HepG2 (cell line): ENCODE measurements around the gene UBL7. TPM values are rescaled to one million over a fixed set of nuclear protein-coding genes. Genes with fewer than 3 reads are reported as not detected.

Experiments
- CREB1 ChIP-seq, 2 experiments: fragments of 450-650 bp in 1 of 2; IDR thresholded peaks; 2 replicates each; pipeline ENCODE4 v1.6.1; 2016 to 2017; ENCODE audit warnings: control low read depth in 1 of 2, mild to moderate bottlenecking in 1 of 2, missing compliant biosample characterization in 1 of 2, missing genetic modification characterization in 1 of 2
- CREM ChIP-seq, 2 experiments: sonication (generic) in 1 of 2; formaldehyde crosslinking in 1 of 2; IDR thresholded peaks; 2 replicates each; pipeline versions ENCODE4 v1.4.0 to v1.6.1; 2016 to 2020; ENCODE audit warnings: antibody characterized with exemption in 1 of 2, mild to moderate bottlenecking in 1 of 2, missing genetic modification reagents in 1 of 2
- EP300 ChIP-seq, 3 experiments: sonication (generic) in 1 of 3; formaldehyde crosslinking in 1 of 3; IDR thresholded peaks; 2 replicates each; pipeline versions ENCODE4 v1.5.1 to v1.6.1; 2011 to 2020; ENCODE audit warnings: low read depth in 2 of 3, low read length in 2 of 3, borderline replicate concordance in 1 of 3, improper control_type of control experiment in 1 of 3, mild to moderate bottlenecking in 1 of 3, missing genetic modification reagents in 1 of 3, moderate library complexity in 1 of 3
- ETV5 ChIP-seq: IDR thresholded peaks from 2 replicates; pipeline ENCODE4 v1.6.1; 2018; ENCODE audit warnings: missing biosample characterization, missing genetic modification reagents, inconsistent platforms, borderline replicate concordance
- FOXA1 ChIP-seq, 2 experiments: fragments of 450-650 bp in 1 of 2; sonication (generic) in 1 of 2; formaldehyde crosslinking in 1 of 2; IDR thresholded peaks; 2 replicates each; pipeline versions ENCODE4 v1.4.0 to v1.6.1; 2016 to 2020; ENCODE audit warnings: missing genetic modification reagents in 1 of 2
- GZF1 ChIP-seq: sonication (generic); formaldehyde crosslinking; IDR thresholded peaks from 2 replicates; pipeline ENCODE4 v1.5.1; 2020; ENCODE audit warnings: mild to moderate bottlenecking, missing genetic modification reagents
- MAFG ChIP-seq: sonication (generic); formaldehyde crosslinking; IDR thresholded peaks from 2 replicates; pipeline ENCODE4 v1.5.1; 2020; ENCODE audit warnings: mild to moderate bottlenecking, missing genetic modification reagents
- NCOA2 ChIP-seq: sonication (generic); formaldehyde crosslinking; IDR thresholded peaks from 2 replicates; pipeline ENCODE4 v1.8.0; 2022; ENCODE audit warnings: inconsistent platforms
- NFIC ChIP-seq: IDR thresholded peaks from 2 replicates; pipeline ENCODE4 v1.6.1; 2012; ENCODE audit warnings: mild to moderate bottlenecking, low read length, inconsistent platforms
- NR2F6 ChIP-seq, 2 experiments: IDR thresholded peaks; 2 replicates each; pipeline ENCODE4 v1.6.1; 2016; ENCODE audit warnings: antibody characterized with exemption in 1 of 2, mild to moderate bottlenecking in 1 of 2
- PTBP1 ChIP-seq: fragments of 200-400 bp; formaldehyde crosslinking; IDR thresholded peaks from 2 replicates; pipeline ENCODE4 v1.6.1; 2018; ENCODE audit warnings: low read length, low read depth; ENCODE audit not compliant: poor library complexity, severe bottlenecking
- RARA ChIP-seq: IDR thresholded peaks from 2 replicates; pipeline ENCODE4 v1.6.1; 2016; ENCODE audit warnings: missing genetic modification reagents, missing compliant biosample characterization
- SOX13 ChIP-seq, 3 experiments: fragments of 450-650 bp in 1 of 3; sonication (generic) in 1 of 3; formaldehyde crosslinking in 1 of 3; IDR thresholded peaks in 2 of 3; conservative IDR thresholded peaks in 1 of 3; 2 replicates each; pipeline versions ENCODE4 v1.5.0 to v1.6.1; 2016 to 2020; ENCODE audit warnings: antibody characterized with exemption in 1 of 3, mild to moderate bottlenecking in 1 of 3, missing compliant biosample characterization in 1 of 3, missing genetic modification reagents in 1 of 3, moderate library complexity in 1 of 3
- SOX6 ChIP-seq, 2 experiments: fragments of 450-650 bp in 1 of 2; sonication (generic) in 1 of 2; formaldehyde crosslinking in 1 of 2; IDR thresholded peaks; 2 replicates each; pipeline versions ENCODE4 v1.4.0 to v1.6.1; 2017 to 2020; ENCODE audit warnings: antibody characterized with exemption in 1 of 2, mild to moderate bottlenecking in 1 of 2, missing genetic modification reagents in 1 of 2
- SSRP1 ChIP-seq: IDR thresholded peaks from 2 replicates; pipeline ENCODE4 v1.6.1; 2016; ENCODE audit warnings: control low read depth
- YEATS4 ChIP-seq: sonication (generic); formaldehyde crosslinking; IDR thresholded peaks from 2 replicates; pipeline ENCODE4 v1.4.0; 2020; ENCODE audit warnings: missing genetic modification reagents, borderline replicate concordance
- ZBTB25 ChIP-seq: IDR thresholded peaks from 2 replicates; pipeline ENCODE4 v1.6.1; 2018; ENCODE audit warnings: missing genetic modification reagents
- ZMYM3 ChIP-seq: sonication (generic); formaldehyde crosslinking; IDR thresholded peaks from 2 replicates; pipeline ENCODE4 v1.5.1; 2020; ENCODE audit warnings: mild to moderate bottlenecking, missing genetic modification reagents
- ZMYM4 ChIP-seq: sonication (generic); formaldehyde crosslinking; IDR thresholded peaks from 2 replicates; pipeline ENCODE4 v1.8.1; 2023; ENCODE audit warnings: mild to moderate bottlenecking, missing genetic modification reagents
- ZNF773 ChIP-seq: sonication (generic); formaldehyde crosslinking; IDR thresholded peaks from 2 replicates; pipeline ENCODE4 v1.4.0; 2020; ENCODE audit warnings: missing genetic modification reagents, borderline replicate concordance
- polyA plus RNA-seq, 8 experiments: library from polyadenylated mRNA; depleted of rRNA in 3 of 8; stranded (reverse) in 7 of 8; unstranded in 1 of 8; fragments of >200 nt; fragmentation: Illumina TruSeq in 4 of 8; extraction: Trizol in 4 of 8; gene quantifications; 2 replicates each; pipeline versions ENCODE4 v1.2.1 to v1.2.3, GENCODE V29; 2011 to 2016; ENCODE audit warnings: low read depth in 4 of 8, missing spikeins in 1 of 8, mixed read lengths in 1 of 8; ENCODE audit not compliant: insufficient read depth in 1 of 8
- total RNA-seq, 5 experiments: library from RNA; depleted of rRNA; stranded (reverse); fragments of >200 nt; fragmentation: Illumina TruSeq; extraction: Trizol; gene quantifications; 2 replicates each; pipeline ENCODE4 v1.2.3, GENCODE V29; 2016; ENCODE audit warnings: low read depth in 1 of 5
- TF ChIP-seq, protein P1 (sequence below): sonication (generic); formaldehyde crosslinking; IDR thresholded peaks from 2 replicates; pipeline ENCODE4 v1.5.1; 2020; ENCODE audit warnings: missing genetic modification reagents, mild to moderate bottlenecking, borderline replicate concordance
- TF ChIP-seq, protein P2 (sequence below): sonication (generic); formaldehyde crosslinking; IDR thresholded peaks from 2 replicates; pipeline ENCODE4 v1.4.0; 2020; ENCODE audit warnings: missing genetic modification reagents, borderline replicate concordance

The UBL7 gene
- total and polyA plus RNA-seq, 2 of the 13 experiments (the other 11 are each of a cell fraction or from before 2014, with no cell fraction given) = 55.0 to 63.5 TPM

- TF ChIP-seq, protein P1, sequence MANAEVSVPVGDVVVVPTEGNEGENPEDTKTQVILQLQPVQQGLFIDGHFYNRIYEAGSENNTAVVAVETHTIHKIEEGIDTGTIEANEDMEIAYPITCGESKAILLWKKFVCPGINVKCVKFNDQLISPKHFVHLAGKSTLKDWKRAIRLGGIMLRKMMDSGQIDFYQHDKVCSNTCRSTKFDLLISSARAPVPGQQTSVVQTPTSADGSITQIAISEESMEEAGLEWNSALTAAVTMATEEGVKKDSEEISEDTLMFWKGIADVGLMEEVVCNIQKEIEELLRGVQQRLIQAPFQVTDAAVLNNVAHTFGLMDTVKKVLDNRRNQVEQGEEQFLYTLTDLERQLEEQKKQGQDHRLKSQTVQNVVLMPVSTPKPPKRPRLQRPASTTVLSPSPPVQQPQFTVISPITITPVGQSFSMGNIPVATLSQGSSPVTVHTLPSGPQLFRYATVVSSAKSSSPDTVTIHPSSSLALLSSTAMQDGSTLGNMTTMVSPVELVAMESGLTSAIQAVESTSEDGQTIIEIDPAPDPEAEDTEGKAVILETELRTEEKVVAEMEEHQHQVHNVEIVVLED = 0 out of 2 replicates have a peak, but pooled peaks have one; percentile 17
- TF ChIP-seq ZMYM3 (CRISPR knock-in tag) (0 out of 2 replicates have a peak, but pooled peaks have one; percentile 14), ZBTB25 (0 out of 2 replicates have a peak, but pooled peaks have one; percentile 66), ZMYM4 (CRISPR knock-in tag) (0 out of 2 replicates have a peak, but pooled peaks have one; percentile 2), PTBP1 (no peak), GZF1 (CRISPR knock-in tag) (0 out of 2 replicates have a peak, but pooled peaks have one; percentile 57), CREM (IDR thresholded peaks at IDR 0.05) (peak; percentile 39; the same call in 1 of the 2 replicates), CREM (CRISPR knock-in tag; IDR thresholded peaks at IDR 0.05) (no peak), MAFG (CRISPR knock-in tag) (no peak), EP300 (IDR thresholded peaks at IDR 0.05; ENCODE audit: low read depth in 2 of 2, low read length in 2 of 2) (peak in 1 of 2 experiments; percentile 73; a peak in 2 of 4 replicates), EP300 (CRISPR knock-in tag; IDR thresholded peaks at IDR 0.05; ENCODE audit: borderline replicate concordance) (no peak), NFIC (peak; percentile 31), NR2F6 (IDR thresholded peaks at IDR 0.05) (peak; percentile 90), NR2F6 (CRISPR knock-in tag; IDR thresholded peaks at IDR 0.05) (peak; percentile 81; the same call in 1 of the 2 replicates), NCOA2 (CRISPR knock-in tag) (peak; percentile 60), ETV5 (CRISPR knock-in tag) (peak; percentile 43; the same call in 1 of the 2 replicates), RARA (CRISPR knock-in tag) (peak; percentile 80), SSRP1 (0 out of 2 replicates have a peak, but pooled peaks have one; percentile 11), CREB1 (IDR thresholded peaks at IDR 0.05) (no peak), CREB1 (CRISPR knock-in tag; IDR thresholded peaks at IDR 0.05) (no peak), SOX6 (IDR thresholded peaks at IDR 0.05) (no peak), SOX6 (CRISPR knock-in tag; IDR thresholded peaks at IDR 0.05) (peak; percentile 51; the same call in 1 of the 2 replicates), SOX13 (IDR thresholded peaks at IDR 0.05) (no peak), SOX13 (CRISPR knock-in tag; conservative IDR thresholded peaks at IDR 0.05 in 1 of 2, IDR thresholded peaks at IDR 0.05 in 1 of 2) (peak in 1 of 2 experiments; percentile 50; a peak in 1 of 4 replicates), FOXA1 (IDR thresholded peaks at IDR 0.05) (no peak), FOXA1 (CRISPR knock-in tag; IDR thresholded peaks at IDR 0.05) (peak; percentile 32), ZNF773 (CRISPR knock-in tag) (no peak), YEATS4 (CRISPR knock-in tag) (no peak)
- TF ChIP-seq, protein P2, sequence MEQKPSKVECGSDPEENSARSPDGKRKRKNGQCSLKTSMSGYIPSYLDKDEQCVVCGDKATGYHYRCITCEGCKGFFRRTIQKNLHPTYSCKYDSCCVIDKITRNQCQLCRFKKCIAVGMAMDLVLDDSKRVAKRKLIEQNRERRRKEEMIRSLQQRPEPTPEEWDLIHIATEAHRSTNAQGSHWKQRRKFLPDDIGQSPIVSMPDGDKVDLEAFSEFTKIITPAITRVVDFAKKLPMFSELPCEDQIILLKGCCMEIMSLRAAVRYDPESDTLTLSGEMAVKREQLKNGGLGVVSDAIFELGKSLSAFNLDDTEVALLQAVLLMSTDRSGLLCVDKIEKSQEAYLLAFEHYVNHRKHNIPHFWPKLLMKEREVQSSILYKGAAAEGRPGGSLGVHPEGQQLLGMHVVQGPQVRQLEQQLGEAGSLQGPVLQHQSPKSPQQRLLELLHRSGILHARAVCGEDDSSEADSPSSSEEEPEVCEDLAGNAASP (CRISPR knock-in tag) = peak; percentile 48; the same call in 1 of the 2 replicates
These were observed 16.6 kb downstream of the UBL7 start (continued) for GRCh38 chr15:74444106-74445062.
